B cell (primary cell): ENCODE data around the gene PVALEF.

Experiments used
- EZH2 ChIP-seq: IDR thresholded peaks from 2 replicates; pipeline ENCODE4 v1.6.1; 2012; ENCODE audit warnings: borderline replicate concordance, low read depth, mild to moderate bottlenecking, moderate library complexity, low read length; ENCODE audit not compliant: insufficient read depth, poor library complexity, severe bottlenecking
- TF ChIP-seq, protein P1 (sequence below): fragments of 200-600 bp; IDR thresholded peaks from one replicate; pipeline ENCODE4 v1.8.0; 2022; ENCODE audit warnings: antibody characterized with exemption, mild to moderate bottlenecking

DNA sequence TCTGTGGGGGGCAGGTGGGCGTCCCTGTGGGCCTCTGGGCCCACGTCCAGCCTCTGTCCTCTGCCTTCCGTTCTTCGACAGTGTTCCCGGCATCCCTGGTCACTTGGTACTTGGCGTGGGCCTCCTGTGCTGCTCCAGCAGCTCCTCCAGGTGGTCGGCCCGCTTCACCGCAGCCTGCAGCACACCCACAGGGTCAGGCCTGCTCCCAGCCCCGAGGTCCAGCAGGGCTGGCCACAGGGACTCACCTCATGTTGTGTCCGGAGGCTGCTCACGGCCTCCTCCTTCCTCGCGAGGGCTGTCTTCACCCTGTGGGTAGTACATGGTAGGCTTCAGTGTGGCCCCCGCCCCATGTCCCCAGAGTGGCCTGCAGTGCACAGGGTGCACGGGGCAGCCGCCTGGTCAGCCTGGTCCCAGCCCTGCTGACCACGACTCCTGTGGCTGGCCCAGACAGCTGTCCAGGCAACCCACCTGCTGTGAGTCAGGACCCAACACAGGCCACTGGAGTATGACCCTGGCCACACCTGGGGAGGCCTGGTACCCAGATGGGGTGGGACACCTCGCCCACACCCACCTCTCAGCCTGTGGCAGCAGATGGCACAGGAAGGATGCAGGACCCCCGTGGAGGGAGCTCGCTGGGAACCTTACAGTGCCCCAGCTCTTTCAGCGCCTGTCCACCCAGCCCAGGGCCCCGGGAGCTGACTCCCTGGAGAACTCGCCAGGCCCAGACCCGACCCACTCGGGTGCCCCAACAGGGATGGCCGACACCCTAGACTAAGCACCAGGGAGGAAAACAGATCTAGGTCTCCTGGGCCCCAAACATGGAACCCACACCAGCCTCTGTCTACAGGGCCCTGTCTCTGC is 24.6 kb downstream of the PVALEF start:
- TF ChIP-seq, protein P1, sequence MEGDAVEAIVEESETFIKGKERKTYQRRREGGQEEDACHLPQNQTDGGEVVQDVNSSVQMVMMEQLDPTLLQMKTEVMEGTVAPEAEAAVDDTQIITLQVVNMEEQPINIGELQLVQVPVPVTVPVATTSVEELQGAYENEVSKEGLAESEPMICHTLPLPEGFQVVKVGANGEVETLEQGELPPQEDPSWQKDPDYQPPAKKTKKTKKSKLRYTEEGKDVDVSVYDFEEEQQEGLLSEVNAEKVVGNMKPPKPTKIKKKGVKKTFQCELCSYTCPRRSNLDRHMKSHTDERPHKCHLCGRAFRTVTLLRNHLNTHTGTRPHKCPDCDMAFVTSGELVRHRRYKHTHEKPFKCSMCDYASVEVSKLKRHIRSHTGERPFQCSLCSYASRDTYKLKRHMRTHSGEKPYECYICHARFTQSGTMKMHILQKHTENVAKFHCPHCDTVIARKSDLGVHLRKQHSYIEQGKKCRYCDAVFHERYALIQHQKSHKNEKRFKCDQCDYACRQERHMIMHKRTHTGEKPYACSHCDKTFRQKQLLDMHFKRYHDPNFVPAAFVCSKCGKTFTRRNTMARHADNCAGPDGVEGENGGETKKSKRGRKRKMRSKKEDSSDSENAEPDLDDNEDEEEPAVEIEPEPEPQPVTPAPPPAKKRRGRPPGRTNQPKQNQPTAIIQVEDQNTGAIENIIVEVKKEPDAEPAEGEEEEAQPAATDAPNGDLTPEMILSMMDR, result no peak
- TF ChIP-seq EZH2, result no peak
